ENCODE results near the gene FGD4.

Gene FGD4

DNA sequence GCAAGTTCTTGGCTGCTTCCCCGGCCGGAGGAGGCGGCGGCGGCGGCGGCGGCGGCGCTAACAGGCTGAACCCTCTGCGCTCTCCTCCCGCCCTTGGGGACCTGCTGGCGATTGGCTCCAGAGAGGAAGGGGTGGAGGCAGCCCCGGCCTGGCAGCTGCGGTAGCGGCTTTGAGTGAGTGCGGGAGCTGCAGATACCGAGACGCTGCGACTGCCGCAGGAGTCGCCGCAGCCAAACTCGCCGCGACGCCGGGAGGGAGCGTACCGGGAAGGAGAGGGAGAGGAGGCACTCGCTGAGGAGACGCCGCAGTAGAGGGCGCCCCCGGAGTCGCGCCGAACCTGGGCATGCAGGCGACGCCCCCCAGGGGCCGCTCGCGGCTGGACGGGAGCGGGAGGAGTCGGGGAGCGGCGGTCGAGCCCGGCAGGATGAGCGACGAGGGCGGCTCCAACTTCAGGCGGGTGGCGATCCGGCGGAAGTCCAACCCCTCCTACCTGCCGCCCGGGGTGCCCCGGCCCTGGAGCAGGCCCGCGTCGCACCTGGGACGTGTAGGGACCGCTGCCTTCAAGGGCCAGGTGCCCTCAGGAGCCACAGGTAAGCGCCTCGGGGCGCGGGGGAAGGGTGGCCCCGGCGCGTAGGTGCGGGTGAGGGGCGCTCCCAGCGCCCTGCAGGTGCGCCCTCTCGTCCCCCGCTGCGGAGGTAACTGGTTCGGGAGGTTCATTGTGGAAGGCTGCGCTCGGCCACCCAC is at the start of gene FGD4:
TSS of gene FGD4 (plus strand) at position 189 of the 744 bp plus-strand sequence.
- ChIA-PET CTCF (interaction anchor here (0.6 to 1.6 kb wide), 3 partner anchors 9 to 15 kb away, joined by 3 to 4 read pairs (median 4); no protein-coding TSS in a partner anchor), POLR2A (no interaction called here)
- peak within 1 kb of the TSS; percentile 66 for H3K4me3 ChIP-seq (ENCODE audit: low read depth, low read length)
- no peak for DNase-seq (ENCODE audit: low read depth, low spot score)
- TF ChIP-seq, protein P1, sequence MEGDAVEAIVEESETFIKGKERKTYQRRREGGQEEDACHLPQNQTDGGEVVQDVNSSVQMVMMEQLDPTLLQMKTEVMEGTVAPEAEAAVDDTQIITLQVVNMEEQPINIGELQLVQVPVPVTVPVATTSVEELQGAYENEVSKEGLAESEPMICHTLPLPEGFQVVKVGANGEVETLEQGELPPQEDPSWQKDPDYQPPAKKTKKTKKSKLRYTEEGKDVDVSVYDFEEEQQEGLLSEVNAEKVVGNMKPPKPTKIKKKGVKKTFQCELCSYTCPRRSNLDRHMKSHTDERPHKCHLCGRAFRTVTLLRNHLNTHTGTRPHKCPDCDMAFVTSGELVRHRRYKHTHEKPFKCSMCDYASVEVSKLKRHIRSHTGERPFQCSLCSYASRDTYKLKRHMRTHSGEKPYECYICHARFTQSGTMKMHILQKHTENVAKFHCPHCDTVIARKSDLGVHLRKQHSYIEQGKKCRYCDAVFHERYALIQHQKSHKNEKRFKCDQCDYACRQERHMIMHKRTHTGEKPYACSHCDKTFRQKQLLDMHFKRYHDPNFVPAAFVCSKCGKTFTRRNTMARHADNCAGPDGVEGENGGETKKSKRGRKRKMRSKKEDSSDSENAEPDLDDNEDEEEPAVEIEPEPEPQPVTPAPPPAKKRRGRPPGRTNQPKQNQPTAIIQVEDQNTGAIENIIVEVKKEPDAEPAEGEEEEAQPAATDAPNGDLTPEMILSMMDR (IDR thresholded peaks at IDR 0.05; ENCODE audit: insufficient read depth, low read length, missing control alignments), result peak; percentile 44

DNA sequence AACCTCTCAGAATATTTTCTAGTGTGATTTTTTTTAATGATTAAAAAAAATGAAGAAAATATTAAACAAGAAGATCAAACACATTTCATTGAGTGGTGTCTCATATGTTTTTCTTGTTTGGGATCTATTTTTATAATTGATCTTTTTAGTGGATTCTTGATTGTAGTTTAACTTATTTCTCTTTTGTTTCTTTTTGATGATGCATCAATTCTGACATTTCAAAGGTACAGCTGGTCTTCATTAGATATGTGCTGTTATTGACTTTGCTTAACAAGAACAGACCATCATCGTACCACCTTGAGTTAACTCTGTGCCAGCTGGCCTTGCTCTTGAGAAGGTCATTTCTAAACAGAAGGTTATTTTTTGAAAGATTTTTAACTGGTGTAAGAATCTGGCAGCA is 45.8 kb upstream of the FGD4 start:
- TF ChIP-seq, protein P1 (IDR thresholded peaks at IDR 0.05; ENCODE audit: insufficient read depth, low read length, missing control alignments), result no peak
- POLR2A ChIA-PET, result no interaction called here

DNA sequence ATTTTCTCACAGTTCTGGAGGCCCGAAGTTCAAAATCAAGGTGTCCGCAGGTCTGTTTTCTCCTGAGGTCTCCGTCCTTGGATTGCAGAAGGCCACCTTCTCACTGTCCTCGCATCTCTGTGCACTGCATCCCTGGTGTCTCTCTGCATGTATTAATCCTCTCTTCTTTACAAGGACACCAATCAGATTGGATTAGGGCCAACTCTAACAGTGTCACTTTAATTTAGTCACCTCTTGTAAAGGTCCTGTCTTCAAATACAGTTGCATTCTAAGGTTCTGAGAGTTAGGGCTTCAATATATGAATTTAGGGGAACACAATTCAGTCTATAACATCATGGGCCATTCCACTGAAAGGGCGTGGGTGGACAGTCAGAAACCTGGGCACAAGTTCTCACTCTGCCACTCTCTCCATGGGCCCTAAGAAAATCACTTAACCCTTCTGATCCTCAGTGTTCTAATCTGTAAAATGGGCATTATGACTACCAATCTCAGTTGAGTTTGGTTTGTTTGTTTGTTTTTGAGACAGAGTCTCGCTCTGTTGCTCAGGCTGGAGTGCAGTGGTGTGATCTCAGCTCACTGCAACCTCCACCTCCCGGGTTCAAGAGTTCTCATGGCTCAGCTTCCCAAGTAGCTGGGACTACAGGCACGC is 41.6 kb upstream of the FGD4 start:
- CTCF ChIA-PET, result no interaction called here
- POLR2A ChIA-PET, result no interaction called here
- DNase-seq (ENCODE audit: low read depth, low spot score), result no peak
- no peak overlapping the region for H3K4me3 ChIP-seq (ENCODE audit: low read depth, low read length)
- TF ChIP-seq, protein P1 (IDR thresholded peaks at IDR 0.05; ENCODE audit: insufficient read depth, low read length, missing control alignments), result no peak

More for the DNA sequence above, 45.8 kb upstream of the FGD4 start:
- CTCF ChIA-PET, result interaction anchor here (1.4 kb wide), 1 partner anchor 9 kb away, joined by 7 read pairs; no protein-coding TSS in a partner anchor
- no peak overlapping the region for H3K4me3 ChIP-seq (ENCODE audit: low read depth, low read length)
- no peak for DNase-seq (ENCODE audit: low read depth, low spot score)

DNA sequence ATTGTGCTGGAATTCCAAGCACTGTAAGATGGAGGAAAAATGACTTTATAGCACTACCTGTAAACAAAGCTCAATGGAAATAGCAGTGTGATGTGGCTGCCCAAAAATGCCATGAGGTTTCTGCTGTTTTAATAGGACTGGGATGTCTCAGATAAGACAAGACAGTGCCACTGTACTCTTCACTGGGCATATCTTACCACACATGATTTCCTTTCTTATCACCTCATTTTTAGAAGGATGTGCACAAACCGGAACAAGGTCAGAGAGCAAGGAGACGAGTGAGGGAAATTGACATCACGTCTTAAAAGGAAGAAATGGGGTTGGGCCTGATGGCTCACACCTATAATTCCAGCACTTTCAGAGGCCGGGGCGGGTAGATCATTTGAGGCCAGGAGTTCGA is 38.4 kb upstream of the FGD4 start:
- no peak for DNase-seq (ENCODE audit: low read depth, low spot score)
- no peak overlapping the region for H3K4me3 ChIP-seq (ENCODE audit: low read depth, low read length)
- POLR2A ChIA-PET, result interaction anchor here (0.5 kb wide), 1 partner anchor 300 kb away, joined by 6 read pairs; no protein-coding TSS in a partner anchor
- TF ChIP-seq, protein P1 (IDR thresholded peaks at IDR 0.05; ENCODE audit: insufficient read depth, low read length, missing control alignments), result no peak
- CTCF ChIA-PET, result interaction anchor here (1.4 kb wide), 1 partner anchor 10 kb away, joined by 3 read pairs; no protein-coding TSS in a partner anchor

DNA sequence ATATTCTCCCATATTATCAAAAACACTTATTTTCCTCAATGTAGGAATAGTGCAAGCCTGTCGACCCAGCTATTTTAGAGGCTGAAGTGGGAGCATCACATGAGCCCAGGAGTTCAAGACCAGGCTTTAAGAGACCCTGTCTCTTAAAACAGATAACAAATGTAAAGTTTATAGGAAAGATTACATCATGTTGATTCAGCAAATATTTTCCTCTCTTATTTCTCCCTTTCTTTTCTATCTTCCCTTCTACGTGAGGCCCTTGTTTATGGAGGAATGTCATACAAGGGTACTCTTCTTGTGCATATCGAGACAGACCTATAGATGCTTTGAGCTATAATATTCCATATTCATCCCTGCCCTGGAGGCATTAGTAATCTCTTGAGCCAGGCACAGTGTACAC is 36.5 kb upstream of the FGD4 start:
- CTCF ChIA-PET, result interaction anchor here (0.7 to 2.3 kb wide), 5 partner anchors 9 to 709 kb away, joined by 3 to 12 read pairs (median 4); partner anchors contain the start of gene YARS2

More for the DNA sequence above, 36.5 kb upstream of the FGD4 start:
- POLR2A ChIA-PET, result no interaction called here
- TF ChIP-seq, protein P1 (IDR thresholded peaks at IDR 0.05; ENCODE audit: insufficient read depth, low read length, missing control alignments), result no peak
- no peak overlapping the region for H3K4me3 ChIP-seq (ENCODE audit: low read depth, low read length)
- DNase-seq (ENCODE audit: low read depth, low spot score), result no peak
